ENCODE measurements around the gene CA11.
"Not testable (repeated sequence)": the region's sequence is repeated elsewhere in the genome, so short reads cannot be mapped to it uniquely, and the experiment has no call there.

Gene CA11

DNA sequence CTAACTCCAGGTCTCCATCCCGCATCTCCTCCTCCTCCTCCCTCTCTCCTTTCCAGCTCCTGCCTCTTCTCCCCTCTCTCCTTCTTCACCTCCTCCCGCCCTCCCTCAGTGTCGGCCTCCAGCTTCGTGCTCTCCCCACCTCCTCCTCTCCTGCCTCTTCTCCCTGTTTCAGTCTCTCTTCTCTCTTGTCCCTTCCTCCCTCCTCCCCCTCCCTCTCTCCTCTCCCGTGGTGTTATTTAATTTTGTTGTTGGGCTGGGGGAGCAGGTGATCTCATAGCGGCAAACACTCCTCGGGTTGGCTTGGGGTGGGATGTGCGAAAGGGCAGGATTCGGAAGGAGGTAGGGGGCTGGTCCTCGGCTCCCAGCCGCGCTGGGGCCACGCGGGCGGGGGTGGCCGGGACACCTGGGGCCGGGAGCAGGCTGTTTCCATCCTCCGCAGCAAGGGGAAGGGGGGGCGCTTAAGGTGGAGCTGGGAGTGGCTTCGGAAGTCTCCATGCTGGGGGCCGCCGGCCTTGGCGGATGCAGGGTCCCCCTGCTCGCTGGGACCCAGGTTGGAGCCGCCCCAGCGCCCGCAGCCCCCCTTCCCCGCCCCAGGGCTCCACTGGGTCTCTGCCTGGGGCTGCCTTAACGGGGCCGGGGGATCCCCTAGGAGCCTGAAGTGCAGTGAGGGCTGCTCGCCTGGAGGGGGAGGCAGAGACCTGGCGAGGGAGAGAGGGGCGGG, at the start of gene CA11:
Gene CA11 (minus strand): TSS at position 187 of the 721 bp plus-strand sequence. CDS start 555 bp downstream, outside the sequence.
- DNase-seq, result peak; percentile 95

DNA sequence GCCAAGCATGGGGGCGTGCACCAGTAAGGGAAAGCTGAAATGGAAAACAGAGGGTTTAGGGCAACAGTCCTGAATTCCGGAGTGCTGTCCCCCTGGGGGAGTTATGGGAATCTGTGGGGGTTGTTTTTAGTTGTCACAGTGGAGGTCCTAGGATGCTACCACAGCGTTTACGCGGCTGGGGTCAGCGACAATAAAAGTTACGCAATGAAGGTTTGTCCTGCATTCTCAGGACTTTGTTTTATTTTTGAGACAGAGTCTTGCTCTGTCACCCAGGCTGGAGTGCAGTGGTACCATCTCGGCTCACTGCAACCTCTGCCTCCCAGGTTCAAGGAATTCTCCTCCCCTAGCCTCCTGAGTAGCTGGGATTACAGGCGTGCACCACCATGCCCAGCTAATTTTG, 47.6 kb upstream of the CA11 start:
- not testable (repeated sequence) for DNase-seq

DNA sequence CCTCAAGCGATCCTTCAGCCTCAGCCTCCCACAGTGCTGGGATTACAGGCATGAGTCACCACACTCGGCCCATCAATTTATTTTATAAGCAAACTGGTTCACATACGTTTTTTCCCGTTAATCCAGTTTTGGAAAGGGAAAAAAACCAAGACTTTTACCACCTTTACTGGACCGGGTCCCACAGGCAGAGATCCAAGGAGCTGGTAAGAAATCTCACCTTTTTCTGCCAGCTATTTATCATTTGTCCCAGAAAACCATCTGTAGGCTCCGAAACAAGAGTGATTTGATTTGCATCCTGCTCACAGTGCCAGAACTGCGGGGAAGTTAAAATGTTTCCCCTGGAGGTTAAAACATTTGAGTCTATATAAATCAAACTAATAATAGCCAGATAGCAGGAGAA, 43.5 kb upstream of the CA11 start:
- no peak for DNase-seq

DNA sequence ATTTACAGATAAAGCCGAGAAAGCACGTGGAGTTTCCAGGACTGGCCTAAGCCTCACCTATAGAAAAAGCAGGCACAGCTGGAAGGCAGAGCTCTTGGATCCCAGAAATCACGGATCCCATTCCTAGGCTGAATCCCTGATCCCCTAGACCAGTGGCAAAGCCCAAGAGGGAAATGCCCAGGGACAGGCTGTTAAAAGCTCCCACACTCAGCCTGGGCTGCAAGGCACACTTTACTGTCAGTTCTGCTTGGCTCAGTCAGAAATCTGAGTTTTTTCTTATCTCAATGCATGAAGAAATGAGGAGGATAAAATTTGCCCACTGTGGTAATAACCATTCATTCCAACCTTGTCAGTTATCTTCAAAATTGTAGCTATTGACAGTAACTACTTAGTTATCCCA, 41.8 kb upstream of the CA11 start:
- no peak for DNase-seq

DNA sequence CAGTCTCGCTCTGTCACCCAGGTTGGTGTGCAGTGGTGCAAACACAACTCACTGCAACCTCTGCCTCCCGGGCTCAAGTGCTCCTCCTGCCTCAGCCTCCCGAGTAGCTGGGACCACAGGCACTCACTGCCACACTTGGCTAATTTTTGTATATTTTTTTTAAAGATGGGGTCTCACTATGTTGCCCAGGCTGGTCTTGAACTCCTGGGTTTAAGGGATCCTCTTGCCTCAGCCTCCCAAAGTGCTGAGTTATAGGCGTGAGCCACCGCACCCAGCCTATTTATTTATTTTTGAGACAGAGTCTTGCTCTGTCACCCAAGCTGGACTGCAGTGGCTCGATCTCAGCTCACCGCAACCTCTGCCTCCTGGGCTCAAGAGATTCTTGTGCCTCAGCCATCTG, 40.6 kb upstream of the CA11 start:
- DNase-seq, result not testable (repeated sequence)

DNA sequence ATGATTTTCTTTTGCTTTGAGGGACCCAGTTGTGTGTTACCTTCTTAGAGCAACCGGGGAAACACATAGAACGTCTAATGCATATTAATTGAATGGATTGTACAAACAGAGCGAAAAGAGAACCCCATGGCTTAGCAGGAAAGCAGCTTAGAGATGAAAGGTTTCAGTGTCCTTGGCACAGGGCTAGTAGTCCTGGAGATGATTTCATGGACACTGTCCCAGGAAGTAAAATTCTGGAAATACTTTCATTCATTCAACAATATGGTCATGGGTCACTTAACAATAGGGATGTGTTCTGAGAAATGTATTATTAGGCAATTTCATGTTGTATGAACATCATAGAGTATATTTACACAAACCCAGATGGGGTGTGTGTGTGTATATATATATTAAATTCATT, 40.1 kb upstream of the CA11 start:
- DNase-seq, result no peak

DNA sequence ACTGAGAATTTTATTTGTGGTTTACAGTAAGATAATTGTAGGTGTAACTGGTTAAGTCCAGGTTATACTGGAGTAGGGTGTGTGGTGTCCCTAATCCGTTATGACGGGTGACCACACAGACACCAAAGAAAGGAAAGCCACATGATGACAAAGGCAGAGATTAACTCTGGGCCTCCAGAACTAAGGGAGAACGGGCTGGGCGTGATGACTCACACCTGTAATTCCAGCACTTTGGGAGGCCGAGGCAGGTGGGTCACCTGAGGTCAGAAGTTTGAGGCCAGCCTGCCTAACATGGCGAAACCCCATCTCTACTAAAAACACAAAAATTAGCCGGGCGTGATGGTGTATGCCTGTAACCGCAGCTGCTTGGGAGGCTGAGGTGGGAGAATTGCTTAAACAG, 39.6 kb upstream of the CA11 start:
- no peak for DNase-seq

DNA sequence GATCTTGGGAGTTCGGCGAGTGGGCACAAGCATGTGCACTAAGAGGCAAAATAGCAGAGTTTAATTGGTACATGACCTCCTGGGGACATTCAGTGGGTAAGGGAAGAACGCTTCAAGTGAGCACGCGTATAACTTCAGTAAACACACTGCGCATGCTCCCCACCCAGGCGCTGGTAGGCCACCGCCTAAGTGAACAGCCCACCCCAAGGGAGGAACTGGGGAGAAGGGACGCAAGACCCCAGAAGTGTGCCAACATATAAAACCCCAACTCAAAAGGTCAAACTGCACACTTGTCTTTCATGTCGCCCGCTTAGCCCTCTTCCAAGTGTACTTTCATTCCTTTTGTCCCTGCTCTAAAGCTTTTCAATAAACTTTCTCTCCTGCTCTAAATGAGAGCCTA, 37.4 kb upstream of the CA11 start:
- DNase-seq, result no peak

DNA sequence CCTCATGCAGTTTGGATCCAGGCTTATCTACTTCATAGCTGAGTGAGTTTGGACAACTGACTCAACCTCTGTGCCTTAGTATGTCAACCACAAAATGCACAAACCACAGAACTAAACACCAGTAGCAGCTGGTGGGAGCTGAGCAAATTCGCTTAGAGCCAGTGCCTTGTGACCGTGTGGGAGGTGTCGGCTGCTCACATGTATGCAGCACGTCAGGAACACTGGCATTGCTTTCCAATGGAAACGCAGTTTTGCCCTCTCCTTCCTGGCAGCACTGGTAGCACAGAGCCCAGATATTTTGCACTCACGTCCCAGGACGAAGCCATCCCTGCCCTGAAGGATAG, 35.1 kb upstream of the CA11 start:
- DNase-seq, result peak; percentile 94

DNA sequence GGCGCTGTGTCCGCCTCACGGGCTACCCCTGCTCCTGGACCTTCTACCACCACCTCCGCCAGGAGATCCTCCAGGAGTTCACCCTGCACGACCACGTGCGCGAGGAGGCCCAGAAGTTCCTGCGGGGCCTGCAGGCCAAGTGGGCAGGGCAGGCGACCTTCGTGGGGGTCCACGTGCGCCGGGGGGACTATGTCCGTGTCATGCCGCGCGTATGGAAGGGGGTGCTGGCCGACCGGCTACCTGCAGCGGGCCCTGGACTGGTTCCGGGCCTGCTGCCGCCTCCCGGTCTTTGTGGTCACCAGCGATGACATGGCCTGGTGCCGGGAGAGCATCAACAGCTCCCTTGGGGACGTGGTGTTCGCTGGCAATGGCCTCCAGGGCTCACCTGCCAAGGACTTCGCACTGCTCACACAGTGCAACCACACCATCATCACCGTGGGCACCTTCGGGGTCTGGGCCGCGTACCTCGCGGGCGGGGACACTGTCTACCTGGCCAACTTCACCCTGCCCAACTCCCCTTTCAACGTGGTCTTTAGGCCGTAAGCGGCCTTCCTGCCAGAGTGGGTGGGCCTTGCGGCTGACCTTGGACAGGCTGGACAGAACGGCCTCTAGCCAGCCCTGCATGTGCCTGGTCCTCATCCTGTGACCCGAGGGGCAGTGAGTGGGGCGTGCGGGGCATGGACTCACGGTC, 34.6 kb upstream of the CA11 start:
- DNase-seq, result no peak

DNA sequence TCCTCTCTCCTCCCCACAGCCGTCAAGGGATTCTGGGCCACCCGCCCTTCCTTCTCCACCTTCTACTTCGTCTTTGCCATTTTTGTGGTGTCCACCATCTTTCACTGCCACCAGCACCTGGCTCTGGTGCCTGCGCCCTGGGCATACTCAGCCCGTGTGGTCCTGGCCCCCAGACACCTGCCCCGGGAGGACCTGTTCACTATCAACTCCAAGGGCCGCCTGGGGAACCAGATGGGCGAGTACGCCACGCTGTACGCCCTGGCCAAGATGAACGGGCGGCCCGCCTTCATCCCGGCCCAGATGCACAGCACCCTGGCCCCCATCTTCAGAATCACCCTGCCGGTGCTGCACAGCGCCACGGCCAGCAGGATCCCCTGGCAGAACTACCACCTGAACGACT, 34.0 kb upstream of the CA11 start:
- not testable (repeated sequence) for DNase-seq

DNA sequence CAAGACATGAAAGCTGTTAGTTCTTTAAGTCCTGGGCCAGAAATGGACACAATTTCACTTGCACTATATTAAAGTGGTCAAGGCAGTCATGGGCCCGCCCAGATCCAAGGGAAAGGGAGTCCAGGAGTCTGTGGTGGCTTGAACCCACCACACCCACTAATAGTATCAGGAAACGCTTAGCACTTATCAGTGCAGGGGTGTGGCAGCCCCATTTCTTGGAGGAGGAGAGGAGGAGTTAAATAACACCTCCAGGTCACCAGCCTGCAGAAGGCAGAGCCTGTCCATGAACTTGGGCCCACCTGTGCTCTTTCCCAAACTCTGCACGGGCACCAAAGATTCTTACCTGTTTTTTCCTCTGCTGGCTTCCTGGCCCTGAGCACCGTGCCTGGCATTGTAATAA, 32.2 kb upstream of the CA11 start:
- DNase-seq, result peak; percentile 38

DNA sequence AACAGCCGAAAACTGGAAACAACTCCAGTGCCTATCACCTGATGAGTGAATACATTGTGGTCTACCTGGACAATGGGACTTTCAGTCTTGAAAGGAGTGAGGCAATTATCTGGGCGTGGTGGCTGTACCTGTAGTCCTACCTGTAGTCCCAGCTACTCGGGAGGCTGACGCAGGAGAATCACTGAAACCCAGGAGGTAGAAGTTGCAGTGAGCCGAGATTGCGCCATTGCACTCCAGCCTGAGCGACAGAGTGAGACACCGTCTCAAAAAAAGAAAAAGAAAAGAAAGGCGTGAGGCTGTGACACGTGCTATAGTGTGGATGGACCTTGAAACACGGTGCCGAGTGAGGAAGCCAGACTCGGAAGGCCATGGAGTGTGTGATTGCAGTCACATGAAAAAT, 30.9 kb upstream of the CA11 start:
- DNase-seq, result no peak

DNA sequence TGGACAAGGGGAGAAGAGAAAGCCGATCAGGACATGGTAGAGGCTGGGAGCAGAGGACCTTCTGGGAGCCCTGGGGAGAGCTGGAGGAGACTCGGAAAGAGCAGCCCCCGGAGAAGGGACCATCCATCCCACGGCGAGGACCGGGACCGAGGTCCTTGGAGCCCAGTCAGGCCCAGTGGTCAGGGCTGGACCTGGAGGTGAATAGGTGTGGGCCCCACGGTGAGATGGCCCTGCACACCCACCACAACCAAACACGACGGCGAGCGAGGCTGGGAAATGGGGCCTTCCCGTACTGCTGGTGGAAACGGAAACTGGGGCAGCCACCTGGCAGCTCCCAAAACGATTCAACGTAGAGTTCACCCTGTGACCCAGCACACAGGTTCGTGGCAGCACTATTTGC, 30.5 kb upstream of the CA11 start:
- no peak for DNase-seq

DNA sequence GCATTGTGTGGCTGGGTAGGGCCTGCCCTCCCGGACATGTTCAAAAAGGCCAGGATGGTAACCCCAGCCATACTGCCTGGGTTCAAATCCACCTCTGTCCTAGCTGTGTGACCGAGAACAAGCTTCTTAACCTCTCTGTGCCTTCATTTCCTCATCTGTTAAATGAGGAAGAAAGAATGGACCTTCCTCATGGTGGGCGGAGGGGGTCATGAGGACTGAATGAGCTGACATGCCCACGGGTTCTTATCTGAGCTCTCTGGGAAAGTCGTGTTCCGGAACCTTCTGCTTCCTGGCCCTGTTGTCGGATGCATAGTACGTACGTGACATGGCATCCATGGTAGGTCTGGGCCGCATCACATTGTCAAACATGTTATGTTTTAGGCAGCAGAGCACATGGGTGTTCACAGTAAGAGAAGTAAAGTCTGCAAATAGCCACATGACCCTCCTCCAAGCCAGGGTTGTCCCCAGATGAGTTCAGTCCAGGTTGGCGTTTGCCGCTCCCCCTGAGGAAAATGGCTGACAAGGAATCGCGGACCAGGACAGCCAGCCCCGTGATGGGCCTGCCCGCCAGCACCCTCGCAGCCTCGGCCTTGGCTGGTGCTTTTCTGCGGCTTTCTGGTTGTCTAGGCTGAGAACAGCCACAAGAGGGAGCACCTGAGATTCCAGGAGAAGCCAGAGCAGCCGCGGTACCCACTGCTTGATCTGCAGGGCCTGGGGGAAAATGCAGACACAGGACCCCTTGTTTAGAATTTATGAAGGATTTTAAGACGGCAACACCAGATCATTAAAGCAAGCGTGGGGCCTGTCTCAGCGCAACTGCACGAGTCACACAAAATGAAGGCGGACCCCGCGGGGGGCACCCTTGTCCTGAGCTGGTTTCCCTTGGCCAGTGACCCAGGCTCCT, 29.2 kb upstream of the CA11 start:
- DNase-seq, result peak; percentile 92

DNA sequence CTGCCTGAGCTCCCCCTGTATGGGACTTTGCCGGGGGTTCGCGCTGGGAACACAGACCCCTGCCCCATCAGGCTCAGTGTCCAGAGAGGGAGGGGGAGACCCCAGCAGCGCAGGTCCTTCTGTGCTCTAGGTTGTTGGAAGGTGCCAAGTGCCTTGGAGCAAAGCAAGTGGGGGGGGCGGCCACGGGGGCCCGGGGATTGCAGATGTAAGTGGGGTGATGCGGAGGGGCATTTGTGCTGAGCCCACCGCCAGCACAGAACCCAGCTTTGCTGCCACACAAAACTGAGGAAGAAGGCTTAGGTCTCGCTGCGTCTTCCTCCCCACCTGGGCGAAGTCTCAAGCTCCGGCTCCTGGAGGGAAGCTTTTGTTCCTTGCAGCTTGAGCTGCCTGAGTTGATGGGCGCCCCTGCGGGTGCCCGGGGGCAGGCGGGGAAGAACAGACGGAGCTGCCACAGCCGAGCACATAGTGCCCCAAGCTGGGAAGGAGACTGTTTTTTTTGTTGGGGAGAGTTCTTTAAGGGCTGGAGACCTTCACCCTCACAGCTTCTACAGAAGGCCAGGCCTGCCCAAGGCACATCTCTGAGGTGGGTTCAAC, 28.3 kb upstream of the CA11 start:
- no peak for DNase-seq

DNA sequence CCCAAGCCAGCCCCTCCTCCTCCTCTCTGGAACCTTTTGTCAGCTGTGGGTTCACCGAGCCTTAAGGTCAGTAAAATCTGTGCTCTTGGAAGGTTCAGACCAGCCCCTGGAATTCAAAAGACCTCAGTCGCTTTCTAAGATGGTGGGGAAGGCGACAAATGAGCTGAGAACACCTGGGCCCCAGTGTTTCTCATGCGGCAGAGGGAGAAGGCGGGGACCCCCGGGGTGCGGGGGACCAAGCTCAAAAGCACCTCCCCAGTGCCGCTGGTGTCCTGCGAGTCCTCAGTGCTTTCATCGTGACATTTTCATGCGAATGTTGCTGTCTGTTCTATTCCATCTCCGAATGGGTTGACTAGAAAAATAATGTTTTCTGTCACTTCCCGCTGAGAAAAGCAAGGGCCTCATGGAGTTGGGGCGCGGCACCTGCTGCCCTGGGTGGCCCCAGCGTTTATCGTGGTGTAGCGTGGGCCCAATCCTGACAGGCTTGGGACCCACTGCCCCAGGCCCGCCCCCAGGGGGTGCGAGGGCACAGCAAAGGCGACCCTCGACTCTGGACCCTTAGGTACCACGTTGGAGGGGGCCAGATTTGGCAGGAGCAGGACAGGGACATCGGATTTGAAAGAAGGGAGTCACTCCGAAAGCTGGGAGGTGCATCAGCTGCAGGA, 27.6 kb upstream of the CA11 start:
- no peak for DNase-seq

DNA sequence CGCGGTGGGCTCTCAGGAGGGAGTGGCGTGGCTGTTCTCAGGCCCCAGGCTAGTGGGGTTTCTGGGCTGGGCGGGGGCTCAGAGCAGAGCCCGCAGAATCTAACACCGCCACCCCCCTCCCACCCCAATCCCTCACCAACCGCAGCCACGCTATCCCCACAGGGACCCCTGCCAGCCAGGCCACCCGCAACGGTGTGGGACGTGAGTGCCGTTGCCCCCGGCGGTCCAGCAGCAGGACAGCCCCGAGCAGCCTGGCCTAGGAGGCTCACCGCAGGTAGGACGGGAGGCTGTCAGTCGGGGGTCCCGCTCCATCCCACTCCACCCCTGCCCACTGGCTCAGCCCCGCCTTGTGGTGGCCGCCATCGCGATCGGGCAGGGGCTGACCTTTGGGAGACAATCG, 27.0 kb upstream of the CA11 start, which contains the start of gene NTN5:
Gene NTN5 (minus strand): TSS at position 24 of the 400 bp plus-strand sequence. CDS start 2,031 bp downstream, outside the sequence.
- no peak for DNase-seq

DNA sequence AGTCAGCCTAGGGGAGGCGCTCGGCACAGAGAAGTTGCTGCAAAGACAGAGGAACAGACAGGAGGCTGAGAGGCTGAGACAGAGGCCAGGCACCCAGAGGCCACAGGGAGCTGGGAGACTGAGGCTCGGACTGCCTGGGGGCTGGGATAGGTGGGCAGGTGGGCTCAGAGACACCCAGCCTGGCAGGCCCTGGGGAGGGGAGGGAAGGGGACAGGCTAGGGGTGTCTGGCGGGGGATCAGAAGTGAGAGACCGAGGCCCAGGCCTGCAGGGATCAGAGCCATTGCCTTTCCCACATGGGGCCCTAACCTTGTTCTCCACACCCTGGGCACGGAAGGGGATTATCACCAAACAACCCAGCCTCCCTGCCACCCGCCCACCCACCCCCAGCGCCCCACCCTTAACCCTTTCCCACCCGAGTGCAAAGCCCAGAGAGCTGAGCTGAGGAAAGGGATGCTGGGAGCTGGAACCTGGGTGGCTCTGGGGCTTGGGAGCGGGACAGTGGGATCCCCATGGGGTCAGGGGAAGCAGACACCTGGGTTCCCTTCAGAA, 25.5 kb upstream of the CA11 start:
- no peak for DNase-seq

DNA sequence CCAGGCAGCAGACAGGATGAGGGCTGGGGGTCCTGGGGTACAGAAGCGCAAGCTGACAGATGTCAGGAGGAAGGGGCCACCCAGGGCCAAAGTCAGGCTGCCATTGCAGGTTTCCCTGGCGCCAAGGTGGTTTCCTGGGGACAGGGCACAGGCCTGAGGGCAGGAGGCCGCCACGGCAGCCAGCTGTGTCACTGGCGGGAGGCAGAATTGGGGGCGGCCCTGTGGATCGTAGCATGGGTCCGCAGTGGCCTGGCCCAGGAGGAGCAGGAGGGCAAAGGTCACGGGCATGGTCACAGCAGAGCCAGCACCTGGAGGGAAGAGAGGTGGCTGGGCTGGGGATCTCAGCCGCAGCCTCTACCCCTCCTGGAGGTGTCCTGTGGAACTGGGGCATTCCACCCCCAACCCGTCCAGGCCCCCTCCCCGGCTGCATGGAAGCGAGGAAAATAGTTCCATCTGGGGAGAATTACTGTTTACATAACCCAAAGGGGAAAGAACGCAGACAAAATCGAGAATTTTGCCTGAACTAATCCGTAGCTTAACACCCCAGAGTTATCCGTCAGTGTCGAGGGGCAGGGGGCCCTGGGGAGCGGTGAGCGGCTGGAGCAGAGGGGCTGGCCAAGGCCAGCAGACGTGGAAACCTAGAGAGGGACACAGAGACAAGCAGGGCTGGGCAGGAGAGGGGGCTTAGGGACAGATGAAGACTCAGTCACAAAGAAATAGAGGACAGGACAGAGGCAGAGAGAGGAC, 24.9 kb upstream of the CA11 start:
- no peak for DNase-seq

DNA sequence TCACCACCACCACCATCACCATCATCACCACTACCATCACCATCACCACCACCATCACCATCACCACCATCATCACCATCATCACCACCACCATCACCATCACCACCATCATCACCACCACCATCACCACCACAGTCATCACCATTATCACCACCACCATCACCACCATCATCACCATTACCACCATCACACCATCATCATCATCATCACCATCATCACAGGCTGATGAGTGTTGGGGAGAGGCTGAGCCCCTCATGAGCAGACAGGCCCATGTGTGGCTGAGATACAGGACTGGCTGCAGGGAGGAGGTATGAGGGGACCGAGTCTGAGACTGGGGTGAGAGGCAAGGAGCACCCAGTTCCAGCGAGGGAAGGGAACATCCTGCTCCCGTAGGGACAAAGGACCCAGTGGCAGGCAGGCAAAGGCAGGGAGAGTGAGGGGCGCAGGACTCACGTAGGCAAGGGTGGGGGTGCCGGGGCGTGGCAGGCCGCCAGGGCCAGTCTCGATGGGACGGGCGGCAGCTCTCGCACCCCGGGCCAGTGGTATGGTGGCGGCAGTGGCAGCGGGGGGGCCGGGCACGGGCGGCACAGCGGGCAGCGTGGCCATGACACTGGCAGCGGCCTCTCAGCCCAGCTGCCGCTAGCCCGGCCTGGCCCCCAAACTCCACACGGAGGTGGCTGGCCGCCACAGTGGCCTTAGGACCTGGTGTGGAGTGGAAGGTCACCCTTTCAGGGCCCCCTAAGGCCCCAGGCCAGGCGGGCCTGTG, 24.1 kb upstream of the CA11 start:
- DNase-seq, result no peak
